ENCODE results near the gene N4BP3.
"Not testable (repeated sequence)": the region's sequence is repeated elsewhere in the genome, so short reads cannot be mapped to it uniquely, and the experiment has no call there.

Gene N4BP3

GRCh38 chr5:178080618-178081410 is 32.5 kb upstream of the N4BP3 start:
- no peak overlapping the region for H3K4me3 ChIP-seq (ENCODE audit: low read depth in 1 of 2, low read length in 2 of 2)
- no peak overlapping the region for H3K27ac ChIP-seq (ENCODE audit: low read length)
- no peaks in the 10 kb centered on the region for H3K9me3 ChIP-seq (ENCODE audit: control insufficient read depth in 1 of 2, low read length in 2 of 2)
- no peaks in the 10 kb centered on the region for H3K27me3 ChIP-seq (ENCODE audit: low read depth, low read length)
- no peaks in the 10 kb centered on the region for H3K36me3 ChIP-seq (ENCODE audit: control insufficient read depth in 1 of 2, insufficient read depth in 2 of 2, low read length in 2 of 2)
- H3K4me1 ChIP-seq (ENCODE audit: control insufficient read depth in 1 of 2, insufficient read depth in 2 of 2, low read length in 2 of 2) = no peaks in the 10 kb centered on the region

GRCh38 chr5:178081571-178082243 is 31.6 kb upstream of the N4BP3 start:
- Histone ChIP-seq H3K36me3 (ENCODE audit: control insufficient read depth in 1 of 2, insufficient read depth in 2 of 2, low read length in 2 of 2) (no peaks in the 10 kb centered on the region), H3K27me3 (ENCODE audit: low read depth, low read length) (no peaks in the 10 kb centered on the region), H3K27ac (ENCODE audit: low read length) (no peak overlapping the region), H3K9me3 (ENCODE audit: control insufficient read depth in 1 of 2, low read length in 2 of 2) (no peaks in the 10 kb centered on the region), H3K4me3 (ENCODE audit: low read depth in 1 of 2, low read length in 2 of 2) (no peak overlapping the region), H3K4me1 (ENCODE audit: control insufficient read depth in 1 of 2, insufficient read depth in 2 of 2, low read length in 2 of 2) (no peaks in the 10 kb centered on the region)

GRCh38 chr5:178083922-178084321 is 29.4 kb upstream of the N4BP3 start:
- Histone ChIP-seq H3K36me3 (ENCODE audit: control insufficient read depth in 1 of 2, insufficient read depth in 2 of 2, low read length in 2 of 2) (no peaks in the 10 kb centered on the region), H3K9me3 (ENCODE audit: control insufficient read depth in 1 of 2, low read length in 2 of 2) (no peaks in the 10 kb centered on the region), H3K4me3 (ENCODE audit: low read depth in 1 of 2, low read length in 2 of 2) (no peak overlapping the region), H3K27me3 (ENCODE audit: low read depth, low read length) (no peaks in the 10 kb centered on the region), H3K4me1 (ENCODE audit: control insufficient read depth in 1 of 2, insufficient read depth in 2 of 2, low read length in 2 of 2) (no peaks in the 10 kb centered on the region), H3K27ac (ENCODE audit: low read length) (no peak overlapping the region)

- no peaks in the 10 kb centered on the region for H3K4me1 ChIP-seq (ENCODE audit: control insufficient read depth in 1 of 2, insufficient read depth in 2 of 2, low read length in 2 of 2)
- no peak overlapping the region for H3K4me3 ChIP-seq (ENCODE audit: low read depth in 1 of 2, low read length in 2 of 2)
- H3K9me3 ChIP-seq (ENCODE audit: control insufficient read depth in 1 of 2, low read length in 2 of 2) = no peaks in the 10 kb centered on the region
- H3K27ac ChIP-seq (ENCODE audit: low read length) = no peak overlapping the region
- H3K36me3 ChIP-seq (ENCODE audit: control insufficient read depth in 1 of 2, insufficient read depth in 2 of 2, low read length in 2 of 2) = no peaks in the 10 kb centered on the region
- no peaks in the 10 kb centered on the region for H3K27me3 ChIP-seq (ENCODE audit: low read depth, low read length)
Measured at GRCh38 chr5:178085316-178085715, 28.0 kb upstream of the N4BP3 start.

GRCh38 chr5:178086266-178086665 is 27.1 kb upstream of the N4BP3 start:
- no peaks in the 10 kb centered on the region for H3K4me1 ChIP-seq (ENCODE audit: control insufficient read depth in 1 of 2, insufficient read depth in 2 of 2, low read length in 2 of 2)
- no peaks in the 10 kb centered on the region for H3K36me3 ChIP-seq (ENCODE audit: control insufficient read depth in 1 of 2, insufficient read depth in 2 of 2, low read length in 2 of 2)
- H3K27me3 ChIP-seq (ENCODE audit: low read depth, low read length) = no peaks in the 10 kb centered on the region
- no peaks in the 10 kb centered on the region for H3K9me3 ChIP-seq (ENCODE audit: control insufficient read depth in 1 of 2, low read length in 2 of 2)
- H3K27ac ChIP-seq (ENCODE audit: low read length) = no peak overlapping the region
- no peak overlapping the region for H3K4me3 ChIP-seq (ENCODE audit: low read depth in 1 of 2, low read length in 2 of 2)

- not testable (repeated sequence) for H3K9me3 ChIP-seq (ENCODE audit: control insufficient read depth in 1 of 2, low read length in 2 of 2); H3K4me1 ChIP-seq (ENCODE audit: control insufficient read depth in 1 of 2, insufficient read depth in 2 of 2, low read length in 2 of 2); H3K27ac ChIP-seq (ENCODE audit: low read length); H3K27me3 ChIP-seq (ENCODE audit: low read depth, low read length); H3K36me3 ChIP-seq (ENCODE audit: control insufficient read depth in 1 of 2, insufficient read depth in 2 of 2, low read length in 2 of 2); H3K4me3 ChIP-seq (ENCODE audit: low read depth in 1 of 2, low read length in 2 of 2)
Measured at GRCh38 chr5:178087199-178087598, 26.1 kb upstream of the N4BP3 start.

GRCh38 chr5:178090856-178091255 is 22.5 kb upstream of the N4BP3 start:
- no peaks in the 10 kb centered on the region for H3K9me3 ChIP-seq (ENCODE audit: control insufficient read depth in 1 of 2, low read length in 2 of 2)
- H3K4me1 ChIP-seq (ENCODE audit: control insufficient read depth in 1 of 2, insufficient read depth in 2 of 2, low read length in 2 of 2) = no peaks in the 10 kb centered on the region
- no peak overlapping the region for H3K27ac ChIP-seq (ENCODE audit: low read length)
- no peak overlapping the region for H3K4me3 ChIP-seq (ENCODE audit: low read depth in 1 of 2, low read length in 2 of 2)
- no peaks in the 10 kb centered on the region for H3K27me3 ChIP-seq (ENCODE audit: low read depth, low read length)
- H3K36me3 ChIP-seq (ENCODE audit: control insufficient read depth in 1 of 2, insufficient read depth in 2 of 2, low read length in 2 of 2) = no peaks in the 10 kb centered on the region

GRCh38 chr5:178093134-178093533 is 20.2 kb upstream of the N4BP3 start:
- Histone ChIP-seq H3K9me3 (ENCODE audit: control insufficient read depth in 1 of 2, low read length in 2 of 2) (no peaks in the 10 kb centered on the region), H3K4me1 (ENCODE audit: control insufficient read depth in 1 of 2, insufficient read depth in 2 of 2, low read length in 2 of 2) (no peaks in the 10 kb centered on the region), H3K27ac (ENCODE audit: low read length) (no peak overlapping the region), H3K36me3 (ENCODE audit: control insufficient read depth in 1 of 2, insufficient read depth in 2 of 2, low read length in 2 of 2) (no peaks in the 10 kb centered on the region), H3K27me3 (ENCODE audit: low read depth, low read length) (no peaks in the 10 kb centered on the region), H3K4me3 (ENCODE audit: low read depth in 1 of 2, low read length in 2 of 2) (no peak overlapping the region)

GRCh38 chr5:178094345-178094744 is 19.0 kb upstream of the N4BP3 start:
- H3K9me3 ChIP-seq (ENCODE audit: control insufficient read depth in 1 of 2, low read length in 2 of 2) = no peaks in the 10 kb centered on the region
- no peak overlapping the region for H3K27ac ChIP-seq (ENCODE audit: low read length)
- no peak overlapping the region for H3K4me3 ChIP-seq (ENCODE audit: low read depth in 1 of 2, low read length in 2 of 2)
- H3K27me3 ChIP-seq (ENCODE audit: low read depth, low read length) = no peaks in the 10 kb centered on the region
- no peaks in the 10 kb centered on the region for H3K4me1 ChIP-seq (ENCODE audit: control insufficient read depth in 1 of 2, insufficient read depth in 2 of 2, low read length in 2 of 2)
- H3K36me3 ChIP-seq (ENCODE audit: control insufficient read depth in 1 of 2, insufficient read depth in 2 of 2, low read length in 2 of 2) = no peaks in the 10 kb centered on the region

GRCh38 chr5:178098685-178099084 is 14.6 kb upstream of the N4BP3 start:
- H3K9me3 ChIP-seq (ENCODE audit: control insufficient read depth in 1 of 2, low read length in 2 of 2) = no peaks in the 10 kb centered on the region
- H3K4me3 ChIP-seq (ENCODE audit: low read depth in 1 of 2, low read length in 2 of 2) = no peak overlapping the region
- H3K27ac ChIP-seq (ENCODE audit: low read length) = no peak overlapping the region
- H3K27me3 ChIP-seq (ENCODE audit: low read depth, low read length) = no peaks in the 10 kb centered on the region
- no peaks in the 10 kb centered on the region for H3K4me1 ChIP-seq (ENCODE audit: control insufficient read depth in 1 of 2, insufficient read depth in 2 of 2, low read length in 2 of 2)
- H3K36me3 ChIP-seq (ENCODE audit: control insufficient read depth in 1 of 2, insufficient read depth in 2 of 2, low read length in 2 of 2) = no peaks in the 10 kb centered on the region

- Histone ChIP-seq H3K9me3 (ENCODE audit: control insufficient read depth in 1 of 2, low read length in 2 of 2) (no peaks in the 10 kb centered on the region), H3K27ac (ENCODE audit: low read length) (no peak overlapping the region), H3K4me3 (ENCODE audit: low read depth in 1 of 2, low read length in 2 of 2) (no peak overlapping the region), H3K27me3 (ENCODE audit: low read depth, low read length) (no peaks in the 10 kb centered on the region), H3K4me1 (ENCODE audit: control insufficient read depth in 1 of 2, insufficient read depth in 2 of 2, low read length in 2 of 2) (no peaks in the 10 kb centered on the region), H3K36me3 (ENCODE audit: control insufficient read depth in 1 of 2, insufficient read depth in 2 of 2, low read length in 2 of 2) (no peaks in the 10 kb centered on the region)
Measured at GRCh38 chr5:178103612-178104011, 9.7 kb upstream of the N4BP3 start.

GRCh38 chr5:178104492-178104891 is 8.8 kb upstream of the N4BP3 start:
- Histone ChIP-seq H3K27ac (ENCODE audit: low read length) (no peak overlapping the region), H3K36me3 (ENCODE audit: control insufficient read depth in 1 of 2, insufficient read depth in 2 of 2, low read length in 2 of 2) (no peaks in the 10 kb centered on the region), H3K4me1 (ENCODE audit: control insufficient read depth in 1 of 2, insufficient read depth in 2 of 2, low read length in 2 of 2) (no peaks in the 10 kb centered on the region), H3K9me3 (ENCODE audit: control insufficient read depth in 1 of 2, low read length in 2 of 2) (no peaks in the 10 kb centered on the region), H3K27me3 (ENCODE audit: low read depth, low read length) (no peaks in the 10 kb centered on the region), H3K4me3 (ENCODE audit: low read depth in 1 of 2, low read length in 2 of 2) (no peak overlapping the region)
